Mesenchymal stem cell (in vitro differentiated cells and primary cell): ENCODE data around the gene SLC10A6. TPM values are rescaled to one million over a fixed set of nuclear protein-coding genes. Genes with fewer than 3 reads are reported as not detected.

Source experiments
- DNase-seq: peaks from one replicate; pipeline ENCODE4 v3.0.0-alpha.2; 2013
- H2AFZ ChIP-seq: one replicate; pipeline ENCODE4 v1.6.1; 2013; ENCODE audit warnings: low read depth, mild to moderate bottlenecking, control low read depth, inconsistent platforms, low read length, moderate library complexity
- H2AK5ac ChIP-seq: 2 replicates; pipeline ENCODE4 v1.6.1; 2013; ENCODE audit warnings: low read length, moderate library complexity, mild to moderate bottlenecking, inconsistent platforms; ENCODE audit not compliant: severe bottlenecking
- H2BK120ac ChIP-seq: one replicate; pipeline ENCODE4 v1.6.1; 2013; ENCODE audit warnings: low read depth, mild to moderate bottlenecking, inconsistent platforms, low read length, moderate library complexity
- H2BK12ac ChIP-seq, 2 experiments: one replicate each; pipeline ENCODE4 v1.6.1; 2013; ENCODE audit warnings: inconsistent platforms in 2 of 2, low read length in 2 of 2, mild to moderate bottlenecking in 2 of 2, moderate library complexity in 2 of 2, control low read depth in 1 of 2
- H2BK15ac ChIP-seq: one replicate; pipeline ENCODE4 v1.6.1; 2013; ENCODE audit warnings: mild to moderate bottlenecking, low read depth, inconsistent platforms; ENCODE audit not compliant: poor library complexity, severe bottlenecking
- H2BK5ac ChIP-seq: 2 replicates; pipeline ENCODE4 v1.6.1; 2013; ENCODE audit warnings: low read depth, mild to moderate bottlenecking, low read length, control low read depth, inconsistent platforms; ENCODE audit not compliant: poor library complexity, severe bottlenecking
- H3K14ac ChIP-seq, 2 experiments: one replicate each; pipeline ENCODE4 v1.6.1; 2013; ENCODE audit warnings: inconsistent platforms in 2 of 2, low read length in 2 of 2, control low read depth in 1 of 2, mild to moderate bottlenecking in 1 of 2, moderate library complexity in 1 of 2
- H3K18ac ChIP-seq, 2 experiments: one replicate each; pipeline ENCODE4 v1.6.1; 2013; ENCODE audit warnings: inconsistent platforms in 2 of 2, low read length in 2 of 2, control low read depth in 1 of 2, low read depth in 1 of 2, mild to moderate bottlenecking in 1 of 2
- H3K23ac ChIP-seq, 2 experiments: one replicate each; pipeline ENCODE4 v1.6.1; 2013; ENCODE audit warnings: inconsistent platforms in 2 of 2, low read length in 2 of 2, mild to moderate bottlenecking in 2 of 2, moderate library complexity in 2 of 2, control low read depth in 1 of 2
- H3K27ac ChIP-seq: 2 replicates; pipeline ENCODE4 v1.5.1; 2013; ENCODE audit warnings: mild to moderate bottlenecking, moderate library complexity, low read length, control low read depth, inconsistent platforms; ENCODE audit not compliant: poor library complexity, severe bottlenecking
- H3K27me3 ChIP-seq, 2 experiments: 2 replicates each; pipeline versions ENCODE4 v1.6.1 to v1.7.0; 2013; ENCODE audit warnings: low read length in 2 of 2, mild to moderate bottlenecking in 2 of 2, moderate library complexity in 2 of 2, control low read depth in 1 of 2, inconsistent platforms in 1 of 2; ENCODE audit not compliant: control insufficient read depth in 1 of 2, insufficient read depth in 1 of 2
- H3K36me3 ChIP-seq, 2 experiments: 2 replicates each; pipeline versions ENCODE4 v1.6.1 to v1.7.0; 2013; ENCODE audit warnings: low read length in 2 of 2, control low read depth in 1 of 2, inconsistent platforms in 1 of 2, low read depth in 1 of 2, mild to moderate bottlenecking in 1 of 2; ENCODE audit not compliant: insufficient read depth in 2 of 2, control insufficient read depth in 1 of 2
- H3K4ac ChIP-seq, 2 experiments: one replicate each; pipeline ENCODE4 v1.6.1; 2013; ENCODE audit warnings: inconsistent platforms in 2 of 2, low read length in 2 of 2, mild to moderate bottlenecking in 2 of 2, moderate library complexity in 2 of 2, control low read depth in 1 of 2, low read depth in 1 of 2
- H3K4me1 ChIP-seq: 2 replicates; pipeline ENCODE4 v1.6.1; 2013; ENCODE audit warnings: low read depth, low read length, control low read depth; ENCODE audit not compliant: control insufficient read depth, insufficient read depth
- H3K4me2 ChIP-seq: 2 replicates; pipeline ENCODE4 v1.6.1; 2013; ENCODE audit warnings: low read length, mild to moderate bottlenecking, inconsistent platforms; ENCODE audit not compliant: poor library complexity, severe bottlenecking
- H3K4me3 ChIP-seq, 2 experiments: 2 replicates each; pipeline versions ENCODE4 v1.5.1 to v1.7.0; 2013; ENCODE audit warnings: low read length in 2 of 2, mild to moderate bottlenecking in 2 of 2, control low read depth in 1 of 2, low read depth in 1 of 2; ENCODE audit not compliant: insufficient read depth in 1 of 2
- H3K79me1 ChIP-seq: replicated peaks from 2 replicates; pipeline ENCODE4 v1.6.1; 2013; ENCODE audit warnings: mild to moderate bottlenecking, control low read depth, low read length, inconsistent platforms; ENCODE audit not compliant: poor library complexity, severe bottlenecking
- H3K9ac ChIP-seq: 2 replicates; pipeline ENCODE4 v1.7.0; 2013; ENCODE audit warnings: mild to moderate bottlenecking, low read length, moderate library complexity
- H3K9me3 ChIP-seq: 2 replicates; pipeline ENCODE4 v1.7.0; 2013; ENCODE audit warnings: mild to moderate bottlenecking, low read length; ENCODE audit not compliant: control insufficient read depth
- H4K8ac ChIP-seq: one replicate; pipeline ENCODE4 v1.6.1; 2013; ENCODE audit warnings: inconsistent platforms, mild to moderate bottlenecking, low read length, moderate library complexity
- H4K91ac ChIP-seq: one replicate; pipeline ENCODE4 v1.6.1; 2013; ENCODE audit warnings: mild to moderate bottlenecking, low read length, inconsistent platforms
- WGBS: methylation state at CpG from one replicate; pipeline ENCODE4 v1.1.7; 2013; ENCODE audit warnings: mixed read lengths; 5-methylcytosine and 5-hydroxymethylcytosine counted together
- polyA plus RNA-seq, 2 experiments: library from polyadenylated mRNA; stranded (reverse); fragments of 200-250 nt; gene quantifications; one replicate each; pipeline ENCODE4 v1.2.3, GENCODE V29; 2013

SLC10A6 gene, protein sequence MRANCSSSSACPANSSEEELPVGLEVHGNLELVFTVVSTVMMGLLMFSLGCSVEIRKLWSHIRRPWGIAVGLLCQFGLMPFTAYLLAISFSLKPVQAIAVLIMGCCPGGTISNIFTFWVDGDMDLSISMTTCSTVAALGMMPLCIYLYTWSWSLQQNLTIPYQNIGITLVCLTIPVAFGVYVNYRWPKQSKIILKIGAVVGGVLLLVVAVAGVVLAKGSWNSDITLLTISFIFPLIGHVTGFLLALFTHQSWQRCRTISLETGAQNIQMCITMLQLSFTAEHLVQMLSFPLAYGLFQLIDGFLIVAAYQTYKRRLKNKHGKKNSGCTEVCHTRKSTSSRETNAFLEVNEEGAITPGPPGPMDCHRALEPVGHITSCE
- polyA plus RNA-seq (2013, experiment 1 of 2), result not detected
- polyA plus RNA-seq (2013, experiment 2 of 2), result 0.03 TPM

- no peaks in the 10 kb centered on the region for H3K9me3 ChIP-seq
- no peak within 1 kb of the TSS for H3K23ac ChIP-seq
- H4K91ac ChIP-seq, result no peak within 1 kb of the TSS
- DNase-seq, result no peak
- H2BK15ac ChIP-seq, result no peak within 1 kb of the TSS
- H2BK120ac ChIP-seq, result no peak within 1 kb of the TSS
- H3K4me1 ChIP-seq, result peaks cover 1% of the 10 kb centered on the region
- no peak within 1 kb of the TSS for H3K27ac ChIP-seq
- no peaks in the 10 kb centered on the region for H3K79me1 ChIP-seq
- no peak within 1 kb of the TSS for H2AFZ ChIP-seq
- H2BK5ac ChIP-seq, result no peak within 1 kb of the TSS
- no peak within 1 kb of the TSS for H4K8ac ChIP-seq
- H3K4me3 ChIP-seq, result no peak within 1 kb of the TSS
- no peak within 1 kb of the TSS for H3K18ac ChIP-seq
- H3K9ac ChIP-seq, result peak within 1 kb of the TSS; percentile 19
- H3K4me2 ChIP-seq, result no peak within 1 kb of the TSS
- peak within 1 kb of the TSS in 1 of 2 experiments; percentile 18 for H3K14ac ChIP-seq
- no peak within 1 kb of the TSS for H2BK12ac ChIP-seq
- H2AK5ac ChIP-seq, result no peak within 1 kb of the TSS
- no peaks in the 10 kb centered on the region for H3K36me3 ChIP-seq
- H3K27me3 ChIP-seq, result no peaks in the 10 kb centered on the region
- WGBS, result 89% methylated on average over 9 of the region's 11 CpGs
- H3K4ac ChIP-seq, result no peak within 1 kb of the TSS
Observed at GRCh38 chr4:86848732-86849619, at the start of gene SLC10A6. TSS of gene SLC10A6 (minus strand) at chr4:86849384. CDS start at chr4:86849115, 269 bp downstream.

DNA sequence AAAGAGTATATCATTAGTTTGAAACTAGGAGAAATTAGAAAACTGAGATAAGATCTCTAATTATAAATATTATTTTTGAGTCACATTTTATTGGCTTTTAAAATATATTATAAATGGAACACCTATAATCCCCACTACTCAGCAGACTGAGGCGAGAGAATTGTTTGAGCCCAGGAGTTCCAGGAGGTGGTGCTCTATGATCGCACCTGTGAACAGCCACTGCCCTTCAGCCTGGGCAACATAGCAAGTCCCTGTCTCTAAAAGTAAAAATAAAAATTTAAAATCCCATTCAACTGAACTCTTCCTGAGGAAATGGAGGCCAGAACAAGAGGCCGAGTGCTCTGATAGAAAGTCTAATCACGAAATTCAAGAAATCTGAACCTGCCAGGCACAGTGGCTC, 49.4 kb upstream of the SLC10A6 start:
- Histone ChIP-seq H3K36me3 (no peaks in the 10 kb centered on the region), H3K27ac (no peak overlapping the region), H3K79me1 (no peaks in the 10 kb centered on the region), H3K4me1 (no peaks in the 10 kb centered on the region), H3K4me2 (no peak overlapping the region), H2BK5ac (no peak overlapping the region), H3K14ac (no peak overlapping the region), H3K18ac (no peak overlapping the region), H2AFZ (no peak overlapping the region), H2AK5ac (no peak overlapping the region), H3K9ac (no peak overlapping the region), H4K91ac (no peak overlapping the region), H2BK120ac (no peak overlapping the region), H4K8ac (no peak overlapping the region), H3K4ac (no peak overlapping the region), H3K4me3 (no peak overlapping the region), H2BK12ac (no peak overlapping the region), H3K9me3 (no peaks in the 10 kb centered on the region), H2BK15ac (no peak overlapping the region), H3K27me3 (no peaks in the 10 kb centered on the region), H3K23ac (no peak overlapping the region)
- no peak for DNase-seq
- WGBS, result 94% methylated on average over 4 of the region's 4 CpGs

DNA sequence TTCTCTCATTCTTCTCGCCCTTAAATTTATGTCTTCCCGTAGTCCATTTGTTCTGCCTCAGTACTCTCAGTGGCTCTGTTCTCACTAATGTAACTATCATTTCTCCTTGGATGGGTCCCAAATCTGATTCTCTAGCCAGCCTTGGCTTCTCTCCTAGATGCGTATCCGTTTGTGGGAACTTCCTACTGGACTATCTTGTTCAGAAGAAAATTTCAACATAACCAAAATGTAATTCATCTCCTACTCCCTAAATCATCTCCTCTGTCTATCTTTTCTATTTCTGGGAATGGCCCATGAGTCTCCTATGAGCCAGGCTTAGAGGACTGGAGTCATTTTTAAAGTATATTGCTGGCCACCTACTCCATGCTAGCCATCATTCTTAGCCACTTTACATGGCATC, 47.4 kb upstream of the SLC10A6 start:
- Histone ChIP-seq H2AFZ (no peak overlapping the region), H3K4me3 (no peak overlapping the region), H2BK12ac (no peak overlapping the region), H3K18ac (no peak overlapping the region), H3K36me3 (no peaks in the 10 kb centered on the region), H3K9ac (no peak overlapping the region), H3K23ac (no peak overlapping the region), H3K9me3 (no peaks in the 10 kb centered on the region), H3K4me2 (no peak overlapping the region), H2BK5ac (no peak overlapping the region), H3K4ac (no peak overlapping the region), H2BK120ac (no peak overlapping the region), H3K4me1 (peaks cover 8% of the 10 kb centered on the region), H2AK5ac (peak overlapping the region; percentile 65), H3K27ac (no peak overlapping the region), H3K14ac (no peak overlapping the region), H4K91ac (no peak overlapping the region), H3K79me1 (no peaks in the 10 kb centered on the region), H2BK15ac (no peak overlapping the region), H4K8ac (no peak overlapping the region), H3K27me3 (no peaks in the 10 kb centered on the region)
- 83% methylated on average over 4 of the region's 4 CpGs for WGBS
- DNase-seq, result no peak
